HG03135 (cell line): ENCODE data around the gene PCDHA10.

Experiments used
- ATAC-seq: cut with Tn5 transposase; IDR thresholded peaks from one replicate; pipeline ENCODE4 v1.9.1; 2021; ENCODE audit warnings: mild to moderate bottlenecking, moderate library complexity; ENCODE audit not compliant: unreplicated experiment

Gene PCDHA10

DNA sequence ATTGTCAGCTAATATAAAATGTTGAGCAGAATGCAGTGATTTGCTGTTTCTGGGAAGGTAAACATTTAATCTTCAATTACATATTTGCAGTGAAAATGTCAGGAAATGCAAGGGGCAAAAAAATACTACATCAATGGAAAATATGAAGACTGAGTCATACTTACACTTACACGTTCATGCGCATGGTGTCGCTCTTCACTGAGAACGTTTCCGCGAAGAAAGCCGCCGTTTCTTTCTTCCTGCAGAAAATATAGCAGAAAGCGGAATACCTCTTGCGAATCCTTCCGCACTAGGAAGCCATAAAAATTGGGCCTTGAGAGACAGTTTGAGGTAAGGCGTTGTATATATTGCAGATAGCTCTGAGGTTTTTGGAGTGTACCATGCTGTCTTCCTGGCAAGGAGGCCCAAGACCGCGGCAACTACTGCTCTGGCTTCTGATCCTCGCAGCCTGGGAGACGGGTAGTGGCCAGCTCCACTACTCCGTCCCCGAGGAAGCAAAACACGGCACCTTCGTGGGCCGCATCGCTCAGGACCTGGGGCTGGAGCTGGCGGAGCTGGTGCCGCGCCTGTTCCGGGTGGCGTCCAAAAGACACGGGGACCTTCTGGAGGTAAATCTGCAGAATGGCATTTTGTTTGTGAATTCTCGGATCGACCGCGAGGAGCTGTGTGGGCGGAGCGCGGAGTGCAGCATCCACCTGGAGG is 26.3 kb downstream of the PCDHA10 start, which contains the start of gene PCDHA13:
Gene PCDHA13 (plus strand): TSS at position 236 of the 702 bp plus-strand sequence. CDS start 145 bp downstream, at position 381.
- ATAC-seq = no peak

DNA sequence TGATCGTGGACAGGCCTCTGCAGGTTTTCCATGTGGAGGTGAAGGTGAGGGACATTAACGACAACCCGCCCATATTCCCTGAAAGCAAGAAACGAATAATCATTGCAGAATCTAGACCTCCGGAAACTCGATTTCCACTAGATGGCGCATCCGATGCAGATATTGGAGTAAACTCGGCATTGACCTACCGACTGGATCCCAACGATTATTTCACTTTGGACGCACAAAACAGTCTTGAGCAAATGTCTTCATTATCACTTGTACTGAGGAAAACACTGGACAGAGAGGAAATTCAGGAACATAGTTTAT is 26.8 kb downstream of the PCDHA10 start:
- no peak for ATAC-seq

DNA sequence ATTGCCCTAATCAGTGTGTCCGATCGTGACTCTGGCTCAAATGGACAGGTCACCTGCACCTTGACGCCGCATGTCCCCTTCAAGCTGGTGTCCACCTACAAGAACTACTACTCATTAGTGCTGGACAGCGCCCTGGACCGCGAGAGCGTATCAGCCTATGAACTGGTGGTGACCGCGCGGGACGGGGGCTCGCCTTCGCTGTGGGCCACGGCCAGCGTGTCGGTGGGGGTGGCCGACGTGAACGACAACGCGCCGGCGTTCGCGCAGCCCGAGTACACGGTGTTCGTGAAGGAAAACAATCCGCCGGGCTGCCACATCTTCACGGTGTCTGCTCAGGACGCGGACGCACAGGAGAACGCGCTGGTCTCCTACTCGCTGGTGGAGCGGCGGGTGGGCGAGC is 27.7 kb downstream of the PCDHA10 start:
- ATAC-seq = no peak

DNA sequence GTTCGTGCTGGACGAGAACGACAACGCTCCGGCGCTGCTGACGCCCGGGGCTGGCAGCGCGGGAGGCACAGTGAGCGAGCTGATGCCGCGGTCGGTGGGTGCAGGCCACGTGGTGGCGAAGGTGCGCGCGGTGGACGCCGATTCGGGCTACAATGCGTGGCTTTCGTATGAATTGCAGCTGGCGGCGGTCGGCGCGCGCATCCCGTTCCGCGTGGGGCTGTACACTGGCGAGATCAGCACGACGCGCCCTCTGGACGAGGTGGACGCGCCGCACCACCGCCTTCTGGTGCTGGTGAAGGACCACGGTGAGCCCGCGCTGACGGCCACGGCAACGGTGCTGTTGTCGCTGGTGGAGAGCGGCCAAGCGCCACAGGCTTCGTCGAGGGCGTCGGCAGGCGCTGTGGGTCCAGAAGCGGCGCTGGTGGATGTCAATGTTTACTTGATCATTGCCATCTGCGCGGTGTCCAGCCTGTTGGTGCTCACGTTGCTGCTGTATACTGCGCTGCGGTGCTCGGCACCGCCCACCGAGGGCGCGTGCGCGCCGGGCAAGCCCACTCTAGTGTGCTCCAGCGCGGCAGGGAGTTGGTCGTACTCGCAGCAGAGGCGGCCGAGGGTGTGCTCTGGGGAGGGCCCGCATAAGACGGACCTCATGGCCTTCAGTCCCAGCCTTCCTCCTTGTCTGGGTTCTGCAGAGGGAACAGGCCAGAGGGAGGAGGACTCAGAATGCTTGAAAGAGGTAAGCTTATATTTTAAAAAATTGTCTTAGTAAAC is 28.4 kb downstream of the PCDHA10 start:
- ATAC-seq = no peak

DNA sequence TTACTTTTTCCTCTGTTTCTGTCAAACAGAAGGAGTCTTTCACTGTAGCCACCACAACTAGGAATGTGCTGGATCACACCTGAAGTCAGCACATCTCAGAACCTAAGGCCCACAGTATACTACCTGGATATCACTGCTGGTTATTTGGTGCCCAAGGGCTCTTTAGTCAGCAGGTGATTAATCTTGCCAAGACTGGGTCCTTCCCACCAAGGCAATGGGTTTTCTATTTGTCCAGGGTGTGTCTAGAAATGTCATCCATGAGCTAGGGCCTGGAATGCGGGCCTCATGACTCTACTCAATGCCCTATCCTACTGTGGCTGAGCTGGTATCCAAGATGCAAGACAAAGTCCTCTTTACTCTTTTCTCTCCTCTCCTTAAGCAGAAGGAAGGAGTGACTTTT is 60.6 kb downstream of the PCDHA10 start:
- ATAC-seq = no peak
